IPS-18a (cell line): ENCODE data around the gene SLC6A18.

Experiments used
- H3K27ac ChIP-seq: one replicate; pipeline ENCODE4 v1.5.1; 2013; ENCODE audit warnings: low read length
- H3K27me3 ChIP-seq: one replicate; pipeline ENCODE4 v1.6.1; 2013; ENCODE audit warnings: mild to moderate bottlenecking, low read length; ENCODE audit not compliant: control insufficient read depth, insufficient read depth
- H3K36me3 ChIP-seq: one replicate; pipeline ENCODE4 v1.6.1; 2013; ENCODE audit warnings: low read depth, low read length; ENCODE audit not compliant: control insufficient read depth
- H3K4me1 ChIP-seq: one replicate; pipeline ENCODE4 v1.6.1; 2013; ENCODE audit warnings: low read depth, low read length; ENCODE audit not compliant: control insufficient read depth
- H3K4me3 ChIP-seq: one replicate; pipeline ENCODE4 v1.5.1; 2013; ENCODE audit warnings: low read length
- H3K9ac ChIP-seq: one replicate; pipeline ENCODE4 v1.6.1; 2013; ENCODE audit warnings: mild to moderate bottlenecking, low read length, moderate library complexity
- H3K9me3 ChIP-seq: one replicate; pipeline ENCODE4 v1.6.1; 2013; ENCODE audit warnings: low read depth, low read length; ENCODE audit not compliant: control insufficient read depth

Gene SLC6A18

GRCh38 chr5:1182633-1183423 lies 42.4 kb upstream of the SLC6A18 start:
- Histone ChIP-seq H3K27ac (no peak overlapping the region), H3K9ac (no peak overlapping the region), H3K36me3 (no peaks in the 10 kb centered on the region)

GRCh38 chr5:1183424-1184162 lies 41.6 kb upstream of the SLC6A18 start:
- no peaks in the 10 kb centered on the region for H3K27me3 ChIP-seq
- H3K36me3 ChIP-seq: no peaks in the 10 kb centered on the region
- no peak overlapping the region for H3K27ac ChIP-seq
- H3K4me1 ChIP-seq: no peaks in the 10 kb centered on the region
- no peaks in the 10 kb centered on the region for H3K9me3 ChIP-seq
- H3K4me3 ChIP-seq: no peak overlapping the region
- H3K9ac ChIP-seq: no peak overlapping the region

More at GRCh38 chr5:1182633-1183423, 42.4 kb upstream of the SLC6A18 start:
- no peaks in the 10 kb centered on the region for H3K27me3 ChIP-seq
- no peaks in the 10 kb centered on the region for H3K4me1 ChIP-seq
- H3K9me3 ChIP-seq: no peaks in the 10 kb centered on the region
- H3K4me3 ChIP-seq: no peak overlapping the region

- H3K9me3 ChIP-seq: no peaks in the 10 kb centered on the region
- H3K9ac ChIP-seq: no peak overlapping the region
- H3K4me1 ChIP-seq: no peaks in the 10 kb centered on the region
- no peaks in the 10 kb centered on the region for H3K36me3 ChIP-seq
- no peaks in the 10 kb centered on the region for H3K27me3 ChIP-seq
- no peak overlapping the region for H3K27ac ChIP-seq
- H3K4me3 ChIP-seq: no peak overlapping the region
Measured at GRCh38 chr5:1184163-1184470, 41.1 kb upstream of the SLC6A18 start.

- H3K9ac ChIP-seq: no peak overlapping the region
- H3K36me3 ChIP-seq: no peaks in the 10 kb centered on the region
- H3K4me3 ChIP-seq: no peak overlapping the region
- no peaks in the 10 kb centered on the region for H3K9me3 ChIP-seq
- H3K27ac ChIP-seq: no peak overlapping the region
- H3K27me3 ChIP-seq: no peaks in the 10 kb centered on the region
- H3K4me1 ChIP-seq: no peaks in the 10 kb centered on the region
Measured at GRCh38 chr5:1184481-1184880, 40.7 kb upstream of the SLC6A18 start.

GRCh38 chr5:1185038-1185627 lies 40.0 kb upstream of the SLC6A18 start:
- H3K27me3 ChIP-seq: no peaks in the 10 kb centered on the region
- H3K27ac ChIP-seq: no peak overlapping the region
- H3K4me3 ChIP-seq: no peak overlapping the region
- no peaks in the 10 kb centered on the region for H3K9me3 ChIP-seq
- no peaks in the 10 kb centered on the region for H3K36me3 ChIP-seq
- no peaks in the 10 kb centered on the region for H3K4me1 ChIP-seq
- no peak overlapping the region for H3K9ac ChIP-seq

GRCh38 chr5:1185629-1186350 lies 39.4 kb upstream of the SLC6A18 start:
- no peaks in the 10 kb centered on the region for H3K9me3 ChIP-seq
- H3K27ac ChIP-seq: no peak overlapping the region
- no peak overlapping the region for H3K4me3 ChIP-seq
- H3K4me1 ChIP-seq: no peaks in the 10 kb centered on the region
- H3K9ac ChIP-seq: no peak overlapping the region
- H3K27me3 ChIP-seq: no peaks in the 10 kb centered on the region
- no peaks in the 10 kb centered on the region for H3K36me3 ChIP-seq

GRCh38 chr5:1186351-1187233 lies 38.6 kb upstream of the SLC6A18 start:
- H3K9ac ChIP-seq: no peak overlapping the region
- H3K36me3 ChIP-seq: no peaks in the 10 kb centered on the region
- no peaks in the 10 kb centered on the region for H3K27me3 ChIP-seq
- no peaks in the 10 kb centered on the region for H3K9me3 ChIP-seq
- H3K27ac ChIP-seq: no peak overlapping the region
- H3K4me3 ChIP-seq: no peak overlapping the region
- H3K4me1 ChIP-seq: no peaks in the 10 kb centered on the region

- peaks cover 5% of the 10 kb centered on the region for H3K27me3 ChIP-seq
Measured at GRCh38 chr5:1187234-1187949, 37.8 kb upstream of the SLC6A18 start.

GRCh38 chr5:1187950-1188334 lies 37.2 kb upstream of the SLC6A18 start:
- Histone ChIP-seq H3K4me1 (no peaks in the 10 kb centered on the region), H3K36me3 (no peaks in the 10 kb centered on the region), H3K27me3 (peaks cover 5% of the 10 kb centered on the region), H3K9ac (no peak overlapping the region), H3K9me3 (no peaks in the 10 kb centered on the region), H3K27ac (no peak overlapping the region), H3K4me3 (no peak overlapping the region)

More at GRCh38 chr5:1187234-1187949, 37.8 kb upstream of the SLC6A18 start:
- H3K4me1 ChIP-seq: no peaks in the 10 kb centered on the region
- no peaks in the 10 kb centered on the region for H3K36me3 ChIP-seq
- H3K4me3 ChIP-seq: no peak overlapping the region
- H3K27ac ChIP-seq: no peak overlapping the region
- no peaks in the 10 kb centered on the region for H3K9me3 ChIP-seq
- H3K9ac ChIP-seq: no peak overlapping the region

GRCh38 chr5:1188464-1188863 lies 36.7 kb upstream of the SLC6A18 start:
- Histone ChIP-seq H3K36me3 (no peaks in the 10 kb centered on the region), H3K4me3 (no peak overlapping the region), H3K27me3 (peaks cover 5% of the 10 kb centered on the region), H3K9ac (no peak overlapping the region), H3K4me1 (no peaks in the 10 kb centered on the region), H3K9me3 (no peaks in the 10 kb centered on the region), H3K27ac (no peak overlapping the region)
